HCT116 (cell line): ENCODE results near the gene DHRS13. TPM values are rescaled to one million over a fixed set of nuclear protein-coding genes. Genes with fewer than 3 reads are reported as not detected.
"Not testable (repeated sequence)": the region's sequence is repeated elsewhere in the genome, so short reads cannot be mapped to it uniquely, and the experiment has no call there.

Source experiments
- ATAC-seq: fragments of 200-7000 bp; cut with Tn5 transposase; 2 replicates; pipeline ENCODE4 v1.9.1; 2020; ENCODE audit warnings: mild to moderate bottlenecking, moderate library complexity
- BruUV-seq: library from RNA; stranded (reverse); fragments of 400-500 nt; replicated peaks from 2 replicates; lab custom pipeline; 2021; lab: Mats Ljungman, UMichigan
- CTCF ChIA-PET: fragments of 300-600 bp; sonication (Branson Sonifier 250); formaldehyde crosslinking; loops from one replicate; lab custom pipeline; 2021; ENCODE audit warnings: antibody characterized with exemption; lab: Charles Lee
- POLR2A ChIA-PET: fragments of 300-600, 350-600 bp; sonication (Branson Sonifier 250); formaldehyde crosslinking; loops from one replicate; lab custom pipeline; 2021; ENCODE audit warnings: antibody characterized with exemption; lab: Charles Lee
- RAD21 ChIA-PET, 2 experiments: fragments of 300-600 bp; sonication (Branson Sonifier 250); formaldehyde crosslinking; loops; one replicate each; lab custom pipeline; 2023; ENCODE audit warnings: low total read pairs in 2 of 2; ENCODE audit not compliant: uncharacterized antibody in 2 of 2, unreplicated experiment in 2 of 2, low non-redundant PET in 1 of 2; lab: Charles Lee
- DNase-seq: peaks from one replicate; pipeline ENCODE4 v3.0.0-alpha.2; 2010; ENCODE audit warnings: low read depth, low spot score
- H2AFZ ChIP-seq: fragments of 200-600 bp; shearing (Covaris generic), sonication (generic); 2 replicates; pipeline ENCODE4 v1.6.1; 2017; ENCODE audit warnings: low read depth, mixed run types, mixed read lengths, antibody characterized with exemption, low read length; ENCODE audit not compliant: poor library complexity, severe bottlenecking
- H3K27ac ChIP-seq: 2 replicates; pipeline ENCODE4 v1.5.1; 2012; ENCODE audit warnings: low read depth, low read length
- H3K27me3 ChIP-seq: fragments of 200-600 bp; sonication (generic); 2 replicates; pipeline ENCODE4 v1.6.1; 2016; ENCODE audit warnings: mixed run types, low read length, mixed read lengths; ENCODE audit not compliant: insufficient read depth
- H3K36me3 ChIP-seq, 2 experiments: fragments of 200-500 bp in 1 of 2; fragments of 200-600 bp in 1 of 2; sonication (Bioruptor generic) in 1 of 2; sonication (generic) in 1 of 2; 2 replicates each; pipeline versions ENCODE4 v1.5.1 to v1.6.1; 2014 to 2016; ENCODE audit warnings: low read length in 2 of 2, inconsistent platforms in 1 of 2, mixed read lengths in 1 of 2, mixed run types in 1 of 2; ENCODE audit not compliant: insufficient read depth in 2 of 2, control insufficient read depth in 1 of 2
- H3K4me1 ChIP-seq, 2 experiments: fragments of 200-600 bp in 1 of 2; sonication (generic) in 1 of 2; 2 replicates each; pipeline versions ENCODE4 v1.5.1 to v1.6.1; 2012 to 2017; ENCODE audit warnings: low read length in 2 of 2, inconsistent platforms in 1 of 2, mild to moderate bottlenecking in 1 of 2, mixed read lengths in 1 of 2, mixed run types in 1 of 2, moderate library complexity in 1 of 2; ENCODE audit not compliant: insufficient read depth in 2 of 2, control insufficient read depth in 1 of 2
- H3K4me2 ChIP-seq: fragments of 200-600 bp; sonication (generic); 2 replicates; pipeline ENCODE4 v1.6.1; 2017; ENCODE audit warnings: mixed run types, low read length, mixed read lengths
- H3K4me3 ChIP-seq, 2 experiments: fragments of 200-600 bp in 1 of 2; sonication (generic) in 1 of 2; replicated peaks in 1 of 2; 2 replicates each; pipeline ENCODE4 v1.5.1; 2011 to 2016; ENCODE audit warnings: low read length in 2 of 2, control low read depth in 1 of 2, low read depth in 1 of 2, mild to moderate bottlenecking in 1 of 2, mixed read lengths in 1 of 2, mixed run types in 1 of 2
- H3K79me2 ChIP-seq: fragments of 200-600 bp; sonication (generic); 2 replicates; pipeline ENCODE4 v1.6.1; 2017; ENCODE audit warnings: mild to moderate bottlenecking, mixed run types, low read length, moderate library complexity, mixed read lengths; ENCODE audit not compliant: insufficient read depth
- H3K9ac ChIP-seq: fragments of 200-600 bp; sonication (generic); 2 replicates; pipeline ENCODE4 v1.6.1; 2016; ENCODE audit warnings: low read length, mixed read lengths
- H3K9me2 ChIP-seq: fragments of 200-600 bp; sonication (generic), shearing (Covaris generic); 2 replicates; pipeline ENCODE4 v1.6.1; 2017; ENCODE audit warnings: mixed run types, mild to moderate bottlenecking, moderate library complexity; ENCODE audit not compliant: insufficient read depth
- H3K9me3 ChIP-seq, 2 experiments: fragments of 200-500 bp in 1 of 2; fragments of 200-600 bp in 1 of 2; sonication (Bioruptor generic) in 1 of 2; sonication (generic) in 1 of 2; 2 replicates each; pipeline ENCODE4 v1.6.1; 2014 to 2017; ENCODE audit warnings: low read length in 2 of 2, mixed read lengths in 2 of 2, inconsistent platforms in 1 of 2, low read depth in 1 of 2, mild to moderate bottlenecking in 1 of 2, mixed run types in 1 of 2, moderate library complexity in 1 of 2; ENCODE audit not compliant: control insufficient read depth in 1 of 2, insufficient read depth in 1 of 2
- H4K20me1 ChIP-seq: fragments of 200-600 bp; sonication (generic), shearing (Covaris generic); 2 replicates; pipeline ENCODE4 v1.6.1; 2017; ENCODE audit warnings: mixed run types, mild to moderate bottlenecking, moderate library complexity; ENCODE audit not compliant: insufficient read depth
- CBX3 ChIP-seq: IDR thresholded peaks from 2 replicates; pipeline ENCODE4 v1.6.1; 2012; ENCODE audit warnings: low read depth
- CEBPB ChIP-seq: IDR thresholded peaks from 2 replicates; pipeline ENCODE4 v1.6.1; 2012; ENCODE audit warnings: low read depth
- CTCF ChIP-seq, 3 experiments: fragments of 200-600 bp in 1 of 3; sonication (generic) in 1 of 3; IDR thresholded peaks in 2 of 3; conservative IDR thresholded peaks in 1 of 3; 2 replicates each; pipeline ENCODE4 v1.5.1; 2012 to 2017; ENCODE audit warnings: low read depth in 2 of 3, low read length in 2 of 3, antibody characterized with exemption in 1 of 3, borderline replicate concordance in 1 of 3, control low read depth in 1 of 3, mild to moderate bottlenecking in 1 of 3, mixed read lengths in 1 of 3, mixed run types in 1 of 3, moderate library complexity in 1 of 3; ENCODE audit not compliant: insufficient read depth in 1 of 3
- EZH2phosphoT487 ChIP-seq: fragments of 200-600 bp; IDR thresholded peaks from 2 replicates; pipeline ENCODE4 v1.6.1; 2018; ENCODE audit warnings: antibody characterized with exemption, borderline replicate concordance
- JUND ChIP-seq: IDR thresholded peaks from 2 replicates; pipeline ENCODE4 v1.6.1; 2012
- MAX ChIP-seq: IDR thresholded peaks from 2 replicates; pipeline ENCODE4 v1.6.1; 2012
- POLR2AphosphoS5 ChIP-seq: IDR thresholded peaks from 2 replicates; pipeline ENCODE4 v1.6.1; 2011; ENCODE audit warnings: mild to moderate bottlenecking, low read depth, low read length, moderate library complexity
- RAD21 ChIP-seq: IDR thresholded peaks from 2 replicates; pipeline ENCODE4 v1.6.1; 2012; ENCODE audit warnings: low read depth, mild to moderate bottlenecking
- REST ChIP-seq: IDR thresholded peaks from 2 replicates; pipeline ENCODE4 v1.6.1; 2012; ENCODE audit warnings: low read depth
- SIN3A ChIP-seq: IDR thresholded peaks from 2 replicates; pipeline ENCODE4 v1.6.1; 2012; ENCODE audit warnings: low read depth
- SP1 ChIP-seq: IDR thresholded peaks from 2 replicates; pipeline ENCODE4 v1.6.1; 2012; ENCODE audit warnings: low read depth
- TCF7L2 ChIP-seq: IDR thresholded peaks from 2 replicates; pipeline ENCODE4 v1.7.0; 2011; ENCODE audit warnings: borderline replicate concordance, inconsistent platforms; ENCODE audit not compliant: insufficient read depth, insufficient read length; ENCODE audit errors: extremely low read depth
- YY1 ChIP-seq: IDR thresholded peaks from 2 replicates; pipeline ENCODE4 v1.6.1; 2011; ENCODE audit warnings: low read length, low read depth, moderate library complexity, mild to moderate bottlenecking; ENCODE audit not compliant: insufficient replicate concordance; ENCODE audit errors: extremely low read depth
- ZFX ChIP-seq: fragments of 450-650 bp; IDR thresholded peaks from 2 replicates; pipeline ENCODE4 v1.6.1; 2017
- intact Hi-C: fragments of 100-400 bp; cut with micrococcal nuclease; formaldehyde crosslinking; loops from 2 replicates; pipeline ENCODE4 v1.10.0; 2022
- total RNA-seq: library from RNA; stranded (reverse); gene quantifications from one replicate; pipeline ENCODE4 v1.2.1, GENCODE V29; 2021; ENCODE audit not compliant: unreplicated experiment

The DHRS13 gene
- total RNA-seq, 1 experiment from 2014 or later, result 13.5 TPM

GRCh38 chr17:28877150-28877711 lies 25.6 kb downstream of the DHRS13 start:
- H3K27me3 ChIP-seq, H3K4me1 ChIP-seq, H3K9me2 ChIP-seq, H3K4me3 ChIP-seq, CTCF ChIA-PET, H3K4me2 ChIP-seq, POLR2A ChIA-PET, H3K9me3 ChIP-seq, H3K36me3 ChIP-seq, H3K27ac ChIP-seq, H4K20me1 ChIP-seq, ATAC-seq, intact Hi-C loops, H3K79me2 ChIP-seq, H2AFZ ChIP-seq, DNase-seq, H3K9ac ChIP-seq, BruUV-seq: not testable (repeated sequence)
- RAD21 ChIA-PET, result interaction anchor here in 1 of 2 experiments (0.6 kb wide), 1 partner anchor 150 kb away, joined by 7 read pairs; no protein-coding TSS in a partner anchor

- 0 out of 4 replicates have a peak, but pooled peaks cover 0 to 2% of the 10 kb centered on the region in 2 experiments for H3K36me3 ChIP-seq
- POLR2A ChIA-PET, result no interaction called here
- no peak overlapping the region for H3K27ac ChIP-seq
- H2AFZ ChIP-seq, result no peak overlapping the region
- H3K4me2 ChIP-seq, result no peak overlapping the region
- no peaks in the 10 kb centered on the region for H3K27me3 ChIP-seq
- no peak for ATAC-seq
- no peaks in the 10 kb centered on the region for H3K9me2 ChIP-seq
- RAD21 ChIA-PET, result no interaction called here
- intact Hi-C loops, result no loop called here
- H3K4me3 ChIP-seq, result no peak overlapping the region
- H3K79me2 ChIP-seq, result no peaks in the 10 kb centered on the region
- no TSS peak for BruUV-seq
- H4K20me1 ChIP-seq, result no peaks in the 10 kb centered on the region
- H3K9ac ChIP-seq, result no peak overlapping the region
- H3K9me3 ChIP-seq, result no peaks in the 10 kb centered on the region
- no peaks in the 10 kb centered on the region; a peak in 1 of 4 replicates for H3K4me1 ChIP-seq
- DNase-seq, result no peak
- CTCF ChIA-PET, result interaction anchor here (0.9 kb wide), 1 partner anchor 112 kb away, joined by 3 read pairs; no protein-coding TSS in a partner anchor
- TF ChIP-seq TCF7L2 (no peak), REST (no peak), POLR2AphosphoS5 (no peak), CEBPB (no peak), JUND (no peak), SP1 (no peak), CTCF (IDR thresholded peaks at IDR 0.05 in 2 of 3, conservative IDR thresholded peaks at IDR 0.05 in 1 of 3; ENCODE audit: borderline replicate concordance in 1 of 3, insufficient read depth in 1 of 3, low read depth in 2 of 3, low read length in 2 of 3) (no peak), YY1 (no peak), EZH2phosphoT487 (no peak), RAD21 (no peak), CBX3 (no peak), SIN3A (no peak), MAX (no peak), ZFX (no peak)
Measured at GRCh38 chr17:28875848-28876550, 26.9 kb downstream of the DHRS13 start.
